NCI-H774 (cell line): ENCODE measurements around the gene DOCK2.

ENCODE experiments used
- DNase-seq: peaks from one replicate; lab custom pipeline; 2025; lab: John Stamatoyannopoulos, UW

The DOCK2 gene

DNA sequence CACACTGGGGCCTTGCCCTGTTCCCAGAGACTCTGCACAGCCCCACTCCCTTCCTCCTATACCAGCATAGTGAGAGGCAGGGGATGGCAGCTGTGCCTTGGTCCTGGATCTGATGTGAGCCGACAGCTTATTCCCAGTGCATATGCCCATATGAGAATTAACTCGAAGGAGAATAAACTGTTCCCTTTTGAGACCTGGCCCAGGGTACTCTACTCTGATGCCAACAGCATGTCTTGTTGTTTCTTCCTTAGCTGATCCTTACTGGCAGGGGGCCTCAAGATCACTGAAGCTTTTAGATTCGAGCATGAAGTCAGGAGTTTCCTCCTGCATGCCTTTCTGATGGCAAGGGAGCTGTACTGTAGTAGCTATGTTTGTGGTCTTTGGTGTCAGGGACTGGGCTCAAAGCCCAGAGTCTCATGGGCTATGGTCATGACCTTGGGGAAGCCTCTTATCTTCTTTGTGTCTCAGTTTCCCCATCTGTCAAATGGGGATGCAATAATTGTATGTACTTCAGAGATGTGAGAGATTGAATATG, 57.1 kb downstream of the DOCK2 start:
- no peak for DNase-seq

- no peak for DNase-seq
Measured at GRCh38 chr5:169695025-169695625, 58.0 kb downstream of the DOCK2 start.

DNA sequence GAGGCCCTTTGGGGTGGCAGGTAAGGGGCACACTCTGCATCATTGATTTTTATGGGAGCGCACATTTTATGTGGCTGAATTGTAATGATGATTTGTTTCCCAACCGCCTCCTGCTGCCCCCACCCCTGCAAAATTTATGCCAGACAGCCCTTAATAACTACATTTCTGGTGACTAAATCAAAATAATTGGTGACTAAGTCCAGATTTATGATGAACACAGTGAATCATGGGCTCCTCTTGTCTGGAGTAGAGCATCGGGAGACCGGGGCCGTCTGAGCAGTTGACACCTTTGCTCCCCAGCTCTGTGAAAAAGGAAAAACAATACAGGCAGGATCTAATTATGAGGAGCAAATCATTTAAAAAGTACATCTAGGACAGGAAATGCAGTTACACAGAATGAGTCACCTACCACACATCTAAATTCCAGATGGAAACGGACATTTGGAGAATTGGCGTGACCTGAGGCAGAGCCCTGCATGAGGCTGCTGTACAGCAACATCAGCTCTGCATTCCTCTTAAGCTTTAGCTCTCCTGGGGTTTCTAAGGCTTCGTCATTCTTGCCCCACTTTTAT, 58.9 kb downstream of the DOCK2 start:
- no peak for DNase-seq

DNA sequence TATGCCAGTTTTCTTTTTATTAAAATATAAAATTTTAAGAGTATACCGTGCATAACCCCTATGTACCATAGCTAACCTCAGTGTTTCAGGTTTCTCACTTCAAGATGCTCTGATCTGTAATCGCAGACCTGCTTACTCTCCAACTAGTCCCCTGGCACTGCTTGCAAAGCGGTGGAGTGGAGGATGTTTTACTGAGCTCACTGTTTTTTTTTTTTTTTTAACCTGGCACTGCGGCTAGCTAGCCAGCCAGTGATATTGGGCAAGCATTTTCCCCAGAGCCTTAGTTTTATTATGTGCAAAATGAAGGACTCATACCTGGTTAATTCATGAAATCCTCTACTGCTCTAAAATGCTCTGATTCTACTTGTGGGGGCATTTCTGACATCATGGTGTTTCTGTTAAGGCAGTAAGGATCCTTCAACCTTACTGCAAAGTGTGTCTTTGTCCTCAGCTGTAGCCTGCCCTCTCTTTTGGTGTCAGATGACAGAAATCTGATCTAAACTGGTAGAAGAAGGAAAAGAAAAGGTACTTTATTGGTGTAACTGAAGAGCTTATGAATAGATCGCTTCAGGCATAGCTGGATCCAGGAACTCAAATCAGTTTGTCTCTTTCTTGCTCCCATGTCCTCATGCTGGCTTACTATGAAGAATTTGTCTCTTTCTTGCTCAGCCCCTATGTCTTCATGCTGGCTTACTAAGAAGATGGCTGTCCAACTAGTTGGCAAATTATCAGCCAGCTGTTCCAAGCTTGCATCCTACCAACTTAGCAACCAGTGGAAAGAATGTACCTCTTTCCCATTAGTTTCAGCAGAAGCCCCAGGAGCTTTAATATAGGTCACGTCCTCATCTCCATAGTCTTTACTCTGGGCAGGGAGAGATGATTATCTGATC, 59.8 kb downstream of the DOCK2 start:
- DNase-seq = no peak

DNA sequence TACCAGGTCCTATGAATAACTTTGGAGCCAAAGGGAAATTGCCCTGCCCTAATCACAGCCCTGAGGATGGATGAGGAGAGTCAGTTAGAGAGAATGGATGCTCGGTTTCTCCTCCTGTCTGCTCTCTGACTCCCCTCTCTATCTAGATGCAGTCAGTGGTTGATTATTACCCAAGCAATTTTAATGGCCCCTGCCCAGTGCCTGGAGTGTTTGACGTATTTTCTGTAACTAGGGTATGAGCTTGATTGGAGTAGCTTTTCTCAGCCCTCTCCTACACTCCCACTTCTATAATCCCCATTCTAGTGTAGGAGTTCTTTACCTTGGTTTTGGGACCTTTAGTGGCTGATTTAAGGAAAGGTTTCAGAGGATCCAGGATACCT, 60.4 kb downstream of the DOCK2 start:
- DNase-seq = no peak

- DNase-seq = no peak
Measured at GRCh38 chr5:169697976-169698375, 60.9 kb downstream of the DOCK2 start.

- no peak for DNase-seq
Measured at GRCh38 chr5:169700611-169701010, 63.5 kb downstream of the DOCK2 start.

DNA sequence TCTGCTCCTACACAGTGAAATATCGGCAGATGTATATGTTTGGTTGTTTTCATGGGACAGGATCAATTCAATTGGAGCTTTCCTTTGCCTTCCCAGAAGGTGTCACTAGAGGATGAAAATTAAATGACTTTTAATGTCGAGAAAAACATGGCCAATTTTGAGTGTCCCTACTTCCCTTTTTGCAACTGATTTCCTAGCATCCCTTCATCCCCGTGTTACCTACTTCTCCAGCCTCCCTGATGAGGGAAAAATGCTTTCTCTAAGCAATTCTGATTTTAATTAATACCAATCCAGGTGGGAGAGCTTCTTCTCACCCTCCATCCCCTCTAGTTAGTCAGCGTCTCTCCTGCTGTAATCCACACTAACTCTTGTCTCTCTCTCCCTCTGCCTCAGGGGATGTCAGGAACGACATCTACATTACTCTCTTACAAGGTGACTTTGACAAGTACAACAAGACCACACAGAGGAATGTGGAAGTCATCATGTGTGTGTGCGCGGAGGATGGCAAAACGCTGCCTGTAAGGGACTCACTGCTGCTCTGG, 64.9 kb downstream of the DOCK2 start:
- DNase-seq = peak; percentile 19

DNA sequence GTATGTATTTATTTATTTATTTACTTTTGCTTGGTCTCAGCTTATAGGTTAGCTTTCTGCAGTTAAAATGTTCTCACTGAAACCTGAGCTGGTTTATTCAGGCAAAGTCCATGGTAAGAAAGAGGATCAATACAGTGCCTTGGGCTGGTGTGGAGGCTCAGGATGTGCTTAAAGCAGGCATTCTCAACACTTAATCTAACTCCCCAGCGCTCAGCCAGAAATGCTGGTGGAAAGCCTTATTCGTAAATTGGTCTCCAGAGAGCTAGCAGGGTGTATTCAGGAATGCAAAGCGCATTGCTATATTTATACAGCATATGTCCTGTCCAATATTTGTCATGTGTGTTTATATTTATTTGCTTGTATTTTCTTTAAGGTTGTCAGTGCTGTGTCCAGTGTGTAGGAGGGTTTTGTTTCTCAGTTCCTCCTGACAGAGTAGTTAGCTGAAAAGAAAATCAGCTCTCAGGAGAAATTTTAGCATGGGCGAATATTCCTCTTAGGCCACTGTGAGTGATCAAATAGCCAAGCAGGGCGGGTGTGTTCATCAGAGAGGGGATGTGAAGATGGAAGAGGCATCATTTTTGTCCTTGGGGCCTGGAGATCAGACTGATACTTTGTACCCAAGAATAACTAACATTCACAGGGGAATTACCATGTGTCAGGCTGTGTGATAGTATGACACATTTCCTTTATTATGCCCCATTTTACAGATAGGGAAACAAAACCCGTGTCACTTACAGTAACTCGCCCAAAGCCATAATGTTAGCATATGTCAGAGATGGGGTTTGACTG, 65.8 kb downstream of the DOCK2 start:
- DNase-seq = no peak

- DNase-seq = no peak
Measured at GRCh38 chr5:169703813-169704212, 66.7 kb downstream of the DOCK2 start.

DNA sequence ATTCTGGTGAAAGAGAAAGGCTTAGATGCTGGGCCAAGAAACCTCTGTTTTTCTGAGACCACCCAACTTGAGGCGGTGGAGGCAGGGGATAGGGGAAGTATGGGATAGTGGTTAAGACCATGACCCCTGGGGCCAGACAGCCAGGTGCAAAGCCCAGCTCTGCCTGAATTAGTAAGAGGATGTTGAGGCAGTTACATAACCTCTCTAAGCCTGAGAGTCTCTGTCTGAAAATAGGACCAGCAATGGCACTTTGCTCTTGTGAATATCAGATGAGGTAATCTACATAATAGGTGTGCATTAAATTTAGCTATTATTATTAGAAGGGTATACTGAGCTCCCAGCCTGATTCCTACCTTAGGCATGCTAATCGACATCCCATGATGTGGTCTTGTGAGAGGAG, 68.2 kb downstream of the DOCK2 start:
- DNase-seq = no peak

DNA sequence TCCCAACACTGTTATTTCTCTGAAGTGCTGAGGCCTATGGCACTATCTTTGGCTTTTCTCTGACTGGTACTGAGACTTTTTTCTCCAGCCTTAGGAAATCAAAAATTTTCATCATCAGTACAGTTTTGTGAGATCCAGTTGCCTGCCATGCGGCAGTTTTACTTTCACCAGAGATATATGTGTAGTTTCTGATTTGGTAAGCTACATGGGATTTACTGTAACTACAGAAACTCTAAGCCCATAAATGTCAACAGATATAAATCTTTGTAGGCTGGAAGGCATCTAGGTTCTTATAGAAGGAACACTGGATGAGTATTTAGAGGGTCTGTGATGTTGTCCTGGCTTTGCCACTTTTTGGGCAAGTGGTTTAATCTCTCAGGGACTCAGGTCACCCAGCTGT, 69.0 kb downstream of the DOCK2 start:
- DNase-seq = no peak

DNA sequence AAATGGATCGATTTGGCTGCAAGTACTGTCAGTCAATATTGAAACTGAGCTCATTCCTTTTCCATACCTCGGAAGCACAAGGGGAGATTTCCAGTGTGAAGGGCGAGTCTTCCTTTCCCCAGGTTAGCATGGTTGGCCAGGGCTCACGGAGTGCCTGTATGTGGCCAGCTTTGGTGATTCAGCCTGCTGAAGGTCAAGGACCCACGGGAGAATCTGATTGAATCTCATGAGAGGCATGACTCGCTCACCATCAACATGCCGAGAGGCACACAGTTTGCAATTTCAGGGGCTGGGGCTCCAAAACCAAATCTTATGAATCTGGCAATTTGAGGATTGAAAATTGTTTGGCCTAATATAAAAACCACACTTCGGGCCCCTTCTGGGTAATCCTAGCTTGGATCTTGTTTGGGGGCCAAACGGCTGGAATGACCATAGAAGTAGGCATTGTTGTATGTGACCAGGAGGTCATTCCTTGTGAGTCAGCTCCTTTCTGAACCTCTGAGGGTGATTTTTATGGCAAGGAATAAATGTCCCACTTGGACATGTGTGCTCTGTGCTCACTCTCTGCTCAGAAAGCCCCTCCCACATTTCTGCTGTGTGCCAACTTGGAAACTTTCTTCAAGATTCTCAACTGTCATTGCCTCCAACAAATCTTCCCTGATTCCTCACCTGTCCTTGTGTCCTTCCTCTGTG, 69.8 kb downstream of the DOCK2 start:
- no peak for DNase-seq

DNA sequence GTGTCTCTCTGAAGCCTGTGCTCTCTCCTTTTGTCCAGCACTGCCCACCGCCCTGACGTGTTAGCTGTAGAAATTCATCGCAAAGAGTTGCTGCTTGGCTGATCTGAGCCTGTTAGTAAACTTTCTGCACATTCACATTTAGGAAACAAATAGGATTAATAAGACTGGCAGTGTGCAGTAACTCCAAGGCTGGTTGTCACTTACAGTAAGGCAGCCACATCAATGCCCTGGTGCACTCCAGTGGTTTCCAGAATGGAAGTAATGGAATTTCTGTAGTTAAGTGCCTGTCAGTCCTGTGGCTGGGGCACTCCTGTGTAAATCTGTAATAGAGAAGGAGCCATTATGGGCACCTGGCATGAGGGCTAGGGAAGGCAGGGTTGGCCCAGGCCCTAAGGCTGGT, 70.6 kb downstream of the DOCK2 start:
- no peak for DNase-seq

DNA sequence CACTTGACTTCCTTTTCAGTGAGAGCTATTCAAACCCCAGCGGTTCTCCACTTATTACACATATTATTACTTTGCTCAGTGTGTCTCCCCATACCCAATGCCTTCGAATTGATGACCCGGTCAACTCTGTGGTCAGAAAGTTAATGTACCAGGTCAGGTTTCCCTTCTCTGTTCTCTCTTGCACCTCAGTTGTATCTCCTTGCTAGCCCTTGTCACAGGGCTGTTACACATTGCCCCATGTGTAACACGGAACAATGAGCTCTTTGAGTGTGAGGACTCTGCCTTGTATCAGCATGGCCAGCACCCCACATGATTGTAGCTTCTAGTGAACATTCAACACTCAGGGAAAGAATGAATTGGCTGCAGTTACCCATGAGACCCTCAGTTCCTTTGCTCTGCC, 73.6 kb downstream of the DOCK2 start:
- DNase-seq = no peak

DNA sequence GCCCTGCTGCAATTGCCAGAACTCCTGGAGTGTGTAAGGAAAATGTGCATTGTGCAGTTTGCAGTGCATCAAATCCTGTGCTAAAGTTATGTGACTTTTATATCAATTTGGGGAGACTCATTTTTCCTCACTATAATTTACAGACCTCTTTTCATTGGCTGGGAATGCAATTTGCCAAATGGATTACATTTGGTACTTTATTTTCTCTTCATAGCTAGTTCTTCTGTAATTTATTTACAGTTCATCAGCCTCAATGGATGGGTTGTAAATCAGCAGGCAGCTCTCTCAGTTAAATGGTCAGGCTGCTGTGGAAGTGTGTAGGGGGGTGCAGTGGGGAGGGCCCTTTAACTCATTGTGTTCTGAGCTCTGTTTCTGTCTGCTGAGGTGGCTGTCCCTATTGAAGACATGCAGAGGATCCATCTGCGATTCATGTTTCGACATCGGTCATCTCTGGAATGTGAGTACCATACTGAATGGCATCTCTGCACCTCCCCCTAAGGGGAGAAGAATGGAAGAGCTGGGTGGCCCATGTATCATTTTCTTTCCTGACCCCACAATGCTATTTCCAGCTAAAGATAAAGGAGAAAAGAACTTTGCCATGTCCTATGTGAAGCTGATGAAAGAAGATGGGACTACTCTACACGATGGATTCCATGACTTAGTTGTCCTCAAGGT, 74.6 kb downstream of the DOCK2 start:
- DNase-seq = no peak

DNA sequence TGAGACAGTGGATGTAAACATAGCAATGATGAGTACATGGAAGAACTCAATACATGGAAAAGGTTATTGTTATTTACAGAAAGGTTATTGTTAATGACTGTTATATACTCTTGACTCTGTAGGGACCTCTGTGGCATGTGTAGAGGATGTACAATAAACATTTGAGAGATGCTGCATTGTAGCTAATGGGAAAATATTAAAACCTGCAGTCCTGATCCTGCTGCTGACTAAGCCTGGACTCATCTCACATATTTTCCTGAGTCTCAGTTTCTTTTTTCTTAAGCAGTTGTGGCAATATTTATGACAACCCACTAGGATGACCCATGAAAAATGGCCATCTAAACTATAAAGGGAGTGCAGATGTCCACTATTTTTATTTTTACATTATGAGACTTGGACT, 75.4 kb downstream of the DOCK2 start:
- no peak for DNase-seq

DNA sequence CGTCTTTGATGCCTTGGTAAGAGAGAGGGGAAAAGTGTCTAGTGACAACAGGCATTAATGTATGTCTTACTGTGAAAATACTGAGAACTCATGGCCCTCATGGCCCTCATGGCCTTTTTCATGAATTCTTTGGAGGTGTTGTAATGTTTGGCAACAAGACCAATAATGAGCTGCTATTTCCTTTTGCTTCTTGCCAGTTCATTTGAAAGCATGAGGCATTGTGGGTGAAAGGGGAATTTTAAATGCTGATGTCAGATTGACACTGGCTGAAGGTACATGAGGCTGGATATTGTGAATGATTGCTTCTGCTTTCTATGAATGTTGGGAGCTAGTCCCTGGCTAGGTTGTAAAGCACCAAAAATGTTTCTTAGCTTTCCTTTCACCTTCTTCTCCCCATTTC, 79.2 kb downstream of the DOCK2 start:
- no peak for DNase-seq

DNA sequence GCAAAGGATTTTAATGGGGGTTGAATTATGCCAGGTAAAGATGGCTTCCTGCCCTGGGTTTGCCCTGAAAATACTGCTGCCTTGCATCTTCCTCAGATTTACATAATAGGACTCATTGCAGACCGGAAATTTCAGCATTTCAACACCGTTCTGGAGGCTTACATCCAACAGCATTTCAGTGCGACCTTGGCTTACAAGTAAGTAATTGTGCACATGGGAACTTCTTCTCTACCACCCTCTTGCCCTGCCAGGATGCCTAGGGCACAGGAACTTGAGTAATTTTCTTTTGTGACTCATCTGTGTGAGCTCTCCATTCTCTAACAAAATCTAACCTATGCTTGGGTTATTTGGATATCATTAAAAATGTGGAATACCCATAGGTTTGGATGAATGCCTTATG, 80.2 kb downstream of the DOCK2 start:
- no peak for DNase-seq

DNA sequence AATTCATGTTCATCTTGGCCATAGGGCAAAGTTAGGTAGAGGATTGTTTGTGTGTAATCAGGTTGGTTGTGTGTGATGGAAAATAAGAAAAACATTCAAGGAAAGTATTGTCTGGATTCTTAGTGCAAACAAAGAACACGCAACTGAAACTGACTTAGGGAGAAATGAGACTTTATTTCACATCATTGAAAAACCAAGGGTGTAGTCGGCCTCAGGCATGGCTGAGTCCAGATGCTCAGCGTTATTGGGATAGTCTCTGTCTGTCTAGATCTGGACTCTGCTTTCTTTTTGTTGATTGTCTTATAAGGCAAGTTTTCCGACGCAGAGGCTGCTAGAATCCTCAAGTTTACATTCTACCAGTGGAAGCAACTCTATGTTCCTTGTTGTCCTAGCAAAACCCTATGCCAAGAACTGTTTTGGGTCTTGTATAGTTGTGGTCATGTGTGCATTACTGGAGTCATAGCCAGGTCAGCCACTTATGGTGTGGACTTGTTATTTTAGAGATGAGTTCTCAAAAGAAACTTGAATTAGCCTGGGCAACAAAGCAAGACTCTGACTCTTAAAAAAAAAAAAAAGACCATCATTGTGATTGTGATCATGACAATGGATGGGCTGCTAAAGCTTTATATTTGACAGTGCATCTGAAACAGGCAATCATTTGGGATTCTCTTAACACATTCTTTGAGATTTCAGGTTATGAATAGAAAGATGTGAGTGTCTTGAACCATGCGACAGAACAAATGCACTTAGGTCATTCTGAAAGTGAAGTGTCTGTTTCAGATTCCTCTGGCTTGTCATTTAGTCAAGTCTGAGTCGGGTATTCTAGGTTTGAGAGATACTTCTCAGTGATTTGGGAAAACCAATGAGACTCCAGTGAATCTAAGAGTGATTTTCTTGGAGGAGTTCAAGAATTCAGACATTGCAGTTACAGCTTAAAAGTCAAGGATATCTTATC, 82.6 kb downstream of the DOCK2 start:
- no peak for DNase-seq
